Measurements from ENCODE around the gene POLR2L.

GRCh38 chr11:792873-793272 lies 49.5 kb downstream of the POLR2L start:
- TF ChIP-seq CTCF (IDR thresholded peaks at IDR 0.05; ENCODE audit: low read depth, low read length, poor library complexity, severe bottlenecking) (no peak), EZH2phosphoT487 (IDR thresholded peaks at IDR 0.05; ENCODE audit: borderline replicate concordance, low read length) (no peak)

Measured in DOHH2 (cell line).